ENCODE measurements around the gene PAQR7. TPM values are rescaled to one million over a fixed set of nuclear protein-coding genes. Genes with fewer than 3 reads are reported as not detected.

PAQR7 gene
- total RNA-seq, 1 donor from 2014 or later, result 18.7 TPM

DNA sequence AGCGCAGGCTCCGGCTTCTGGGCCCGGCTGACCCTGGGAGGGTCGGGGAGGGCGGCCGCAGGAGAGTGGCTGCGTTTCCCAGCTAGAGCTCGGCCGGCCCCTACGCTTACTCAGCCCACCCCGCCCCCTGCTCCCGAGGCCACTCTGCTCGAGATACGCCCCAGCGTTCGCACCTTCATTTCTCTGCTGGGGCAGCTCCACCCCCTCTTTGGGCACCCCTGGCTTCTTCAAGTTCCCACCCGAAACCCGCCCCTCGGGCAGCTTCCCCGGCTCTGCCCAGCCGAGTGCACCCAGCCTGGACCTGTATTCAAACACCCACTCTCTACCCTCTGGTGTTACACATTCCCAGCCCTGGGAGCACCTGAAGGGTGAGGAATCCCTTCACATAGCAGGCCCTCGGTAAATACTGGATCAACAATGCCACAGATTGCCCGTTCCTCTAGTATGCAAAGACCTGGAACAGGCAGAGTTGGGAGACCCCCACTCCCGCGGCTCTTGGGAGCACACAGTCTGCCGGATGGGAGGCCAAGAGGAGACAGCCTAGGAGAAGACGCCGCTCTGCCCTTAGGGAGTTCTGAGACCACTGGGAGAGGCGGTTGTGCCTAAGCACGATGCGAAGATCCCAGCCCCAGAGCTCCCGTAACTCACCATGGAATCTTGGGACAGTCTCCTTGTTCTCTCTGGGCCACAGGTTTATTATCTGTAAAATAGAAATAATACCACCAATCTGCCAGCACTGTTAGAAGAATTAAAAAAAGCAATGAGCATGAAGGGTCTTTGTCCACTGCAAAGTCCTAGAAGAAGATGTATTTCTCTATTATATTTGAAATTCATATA, 566 bp upstream of the PAQR7 start:
- H3K4me1 Mint-ChIP-seq (ENCODE audit: unreplicated experiment), result peaks cover 19% of the 10 kb centered on the region
- H3K27ac Mint-ChIP-seq (ENCODE audit: unreplicated experiment), result peak overlapping the region; percentile 85
- H3K4me3 Mint-ChIP-seq (ENCODE audit: unreplicated experiment), result peak overlapping the region; percentile 88
- peaks cover 15% of the 10 kb centered on the region for H3K27me3 Mint-ChIP-seq (ENCODE audit: unreplicated experiment)
- no peak for DNase-seq (ENCODE audit: low spot score)
- peaks cover 7% of the 10 kb centered on the region for H3K36me3 Mint-ChIP-seq (ENCODE audit: low read depth, unreplicated experiment)
- no peaks in the 10 kb centered on the region for H3K9me3 Mint-ChIP-seq (ENCODE audit: unreplicated experiment)
- TF ChIP-seq, protein P1, sequence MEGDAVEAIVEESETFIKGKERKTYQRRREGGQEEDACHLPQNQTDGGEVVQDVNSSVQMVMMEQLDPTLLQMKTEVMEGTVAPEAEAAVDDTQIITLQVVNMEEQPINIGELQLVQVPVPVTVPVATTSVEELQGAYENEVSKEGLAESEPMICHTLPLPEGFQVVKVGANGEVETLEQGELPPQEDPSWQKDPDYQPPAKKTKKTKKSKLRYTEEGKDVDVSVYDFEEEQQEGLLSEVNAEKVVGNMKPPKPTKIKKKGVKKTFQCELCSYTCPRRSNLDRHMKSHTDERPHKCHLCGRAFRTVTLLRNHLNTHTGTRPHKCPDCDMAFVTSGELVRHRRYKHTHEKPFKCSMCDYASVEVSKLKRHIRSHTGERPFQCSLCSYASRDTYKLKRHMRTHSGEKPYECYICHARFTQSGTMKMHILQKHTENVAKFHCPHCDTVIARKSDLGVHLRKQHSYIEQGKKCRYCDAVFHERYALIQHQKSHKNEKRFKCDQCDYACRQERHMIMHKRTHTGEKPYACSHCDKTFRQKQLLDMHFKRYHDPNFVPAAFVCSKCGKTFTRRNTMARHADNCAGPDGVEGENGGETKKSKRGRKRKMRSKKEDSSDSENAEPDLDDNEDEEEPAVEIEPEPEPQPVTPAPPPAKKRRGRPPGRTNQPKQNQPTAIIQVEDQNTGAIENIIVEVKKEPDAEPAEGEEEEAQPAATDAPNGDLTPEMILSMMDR (IDR thresholded peaks at IDR 0.05; ENCODE audit: unreplicated experiment), result no peak

DNA sequence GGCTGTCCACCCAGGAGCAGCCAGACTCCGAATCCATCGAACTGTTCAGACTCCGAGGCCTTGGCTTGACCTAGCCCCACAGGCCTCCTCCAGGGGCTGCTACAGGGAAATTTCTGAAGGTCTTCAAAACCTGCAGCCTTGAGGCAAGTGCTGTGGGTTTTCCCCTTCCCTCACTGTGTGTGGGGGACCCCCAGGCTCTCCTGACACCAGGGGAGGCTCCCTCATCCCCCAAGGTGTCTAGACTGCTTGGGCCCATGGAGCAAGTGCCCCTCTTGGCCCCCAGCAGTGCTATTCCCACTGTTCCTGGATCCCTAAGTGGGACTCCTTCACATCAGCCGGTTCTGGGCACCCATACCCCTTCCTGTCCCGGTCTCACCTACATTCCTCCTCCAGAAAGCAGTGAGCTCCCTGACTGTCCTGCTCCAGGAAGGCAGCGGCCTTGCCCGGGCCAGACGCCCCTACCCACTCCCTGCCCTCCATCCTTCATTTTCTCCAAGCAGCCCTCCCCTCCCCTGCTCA, 814 bp downstream of the PAQR7 start:
- H3K27me3 Mint-ChIP-seq (ENCODE audit: unreplicated experiment), result peaks cover 11% of the 10 kb centered on the region
- H3K36me3 Mint-ChIP-seq (ENCODE audit: low read depth, unreplicated experiment), result peaks cover 3% of the 10 kb centered on the region
- no peak overlapping the region for H3K27ac Mint-ChIP-seq (ENCODE audit: unreplicated experiment)
- TF ChIP-seq, protein P1 (IDR thresholded peaks at IDR 0.05; ENCODE audit: unreplicated experiment), result no peak
- H3K4me3 Mint-ChIP-seq (ENCODE audit: unreplicated experiment), result peak overlapping the region; percentile 90
- no peaks in the 10 kb centered on the region for H3K9me3 Mint-ChIP-seq (ENCODE audit: unreplicated experiment)
- peaks cover 17% of the 10 kb centered on the region for H3K4me1 Mint-ChIP-seq (ENCODE audit: unreplicated experiment)
- DNase-seq (ENCODE audit: low spot score), result no peak

DNA sequence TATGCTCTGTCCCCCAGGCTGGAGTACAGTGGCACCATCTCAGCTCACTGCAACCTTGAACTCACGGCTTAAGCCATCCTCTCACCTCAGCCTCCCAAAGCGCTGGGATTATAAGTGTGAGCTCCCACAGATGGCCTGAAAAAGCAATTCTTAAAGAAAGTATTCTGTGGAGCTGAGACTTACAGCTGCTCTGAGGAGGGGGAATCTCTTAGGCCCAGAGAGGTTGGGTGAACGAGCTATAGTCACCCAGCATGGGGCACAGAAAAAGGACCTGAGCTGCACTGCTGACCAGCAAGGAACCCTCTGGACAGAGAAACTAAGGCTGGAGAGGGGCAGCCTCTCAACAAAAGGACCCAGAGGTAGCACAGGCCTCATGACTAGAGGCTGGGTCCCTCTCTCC, 1.3 kb downstream of the PAQR7 start:
- Mint-ChIP-seq H3K27me3 (ENCODE audit: unreplicated experiment) (peaks cover 8% of the 10 kb centered on the region), H3K36me3 (ENCODE audit: low read depth, unreplicated experiment) (peaks cover 3% of the 10 kb centered on the region), H3K4me3 (ENCODE audit: unreplicated experiment) (no peak overlapping the region), H3K4me1 (ENCODE audit: unreplicated experiment) (peaks cover 17% of the 10 kb centered on the region), H3K9me3 (ENCODE audit: unreplicated experiment) (no peaks in the 10 kb centered on the region), H3K27ac (ENCODE audit: unreplicated experiment) (no peak overlapping the region)
- DNase-seq (ENCODE audit: low spot score), result no peak
- TF ChIP-seq, protein P1 (IDR thresholded peaks at IDR 0.05; ENCODE audit: unreplicated experiment), result no peak

DNA sequence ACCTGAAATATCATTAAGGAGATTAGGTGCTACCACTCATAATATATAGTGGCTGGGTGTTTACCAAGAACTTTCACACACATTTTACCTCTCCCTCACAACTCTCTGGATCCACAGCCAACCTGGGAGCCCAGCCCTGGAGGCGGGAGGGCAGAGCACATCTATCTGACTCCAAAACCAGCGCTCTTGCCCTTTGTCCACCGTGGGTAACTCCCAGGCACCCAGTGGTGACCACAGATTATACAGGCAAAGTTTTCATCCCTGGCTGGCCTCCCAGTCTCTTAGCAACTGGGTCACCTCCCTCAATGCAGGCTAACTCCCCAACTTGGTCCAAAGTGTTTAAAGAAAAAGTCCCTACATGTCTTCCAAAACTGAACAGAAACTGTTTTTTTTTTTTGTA, 2.4 kb downstream of the PAQR7 start:
- peaks cover 8% of the 10 kb centered on the region for H3K27me3 Mint-ChIP-seq (ENCODE audit: unreplicated experiment)
- DNase-seq (ENCODE audit: low spot score), result no peak
- peaks cover 17% of the 10 kb centered on the region for H3K4me1 Mint-ChIP-seq (ENCODE audit: unreplicated experiment)
- TF ChIP-seq, protein P1 (IDR thresholded peaks at IDR 0.05; ENCODE audit: unreplicated experiment), result no peak
- no peak overlapping the region for H3K4me3 Mint-ChIP-seq (ENCODE audit: unreplicated experiment)
- H3K36me3 Mint-ChIP-seq (ENCODE audit: low read depth, unreplicated experiment), result peaks cover 3% of the 10 kb centered on the region
- no peaks in the 10 kb centered on the region for H3K9me3 Mint-ChIP-seq (ENCODE audit: unreplicated experiment)
- no peak overlapping the region for H3K27ac Mint-ChIP-seq (ENCODE audit: unreplicated experiment)

DNA sequence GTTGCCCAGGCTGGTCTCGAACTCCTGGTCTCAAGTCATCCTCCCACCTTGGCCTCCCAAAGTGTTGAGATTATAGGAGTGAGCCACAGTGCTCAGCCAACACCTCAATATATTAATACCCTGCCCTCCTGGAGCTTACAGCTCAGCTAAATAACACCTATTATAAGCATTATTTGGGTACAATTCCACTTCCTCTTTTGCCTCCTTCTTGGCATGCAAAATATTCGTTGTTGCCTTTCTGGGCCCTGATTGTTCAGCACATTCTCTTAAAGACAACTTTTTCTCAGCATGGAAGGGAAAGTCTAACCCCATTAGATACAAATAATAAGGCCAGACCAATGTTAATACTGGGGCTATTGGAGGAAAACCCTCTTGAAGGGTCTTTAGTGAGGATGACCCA, 2.8 kb downstream of the PAQR7 start:
- no peak overlapping the region for H3K4me3 Mint-ChIP-seq (ENCODE audit: unreplicated experiment)
- peaks cover 8% of the 10 kb centered on the region for H3K27me3 Mint-ChIP-seq (ENCODE audit: unreplicated experiment)
- H3K27ac Mint-ChIP-seq (ENCODE audit: unreplicated experiment), result no peak overlapping the region
- DNase-seq (ENCODE audit: low spot score), result no peak
- H3K36me3 Mint-ChIP-seq (ENCODE audit: low read depth, unreplicated experiment), result peaks cover 3% of the 10 kb centered on the region
- H3K9me3 Mint-ChIP-seq (ENCODE audit: unreplicated experiment), result no peaks in the 10 kb centered on the region
- peaks cover 17% of the 10 kb centered on the region for H3K4me1 Mint-ChIP-seq (ENCODE audit: unreplicated experiment)
- TF ChIP-seq, protein P1 (IDR thresholded peaks at IDR 0.05; ENCODE audit: unreplicated experiment), result no peak
